ENCODE results near the gene RAVER2. TPM values are rescaled to one million over a fixed set of nuclear protein-coding genes. Genes with fewer than 3 reads are reported as not detected.
"Not testable (repeated sequence)": the region's sequence is repeated elsewhere in the genome, so short reads cannot be mapped to it uniquely, and the experiment has no call there.

The RAVER2 gene
- total RNA-seq, 1 donor from 2014 or later: 0.43 TPM

DNA sequence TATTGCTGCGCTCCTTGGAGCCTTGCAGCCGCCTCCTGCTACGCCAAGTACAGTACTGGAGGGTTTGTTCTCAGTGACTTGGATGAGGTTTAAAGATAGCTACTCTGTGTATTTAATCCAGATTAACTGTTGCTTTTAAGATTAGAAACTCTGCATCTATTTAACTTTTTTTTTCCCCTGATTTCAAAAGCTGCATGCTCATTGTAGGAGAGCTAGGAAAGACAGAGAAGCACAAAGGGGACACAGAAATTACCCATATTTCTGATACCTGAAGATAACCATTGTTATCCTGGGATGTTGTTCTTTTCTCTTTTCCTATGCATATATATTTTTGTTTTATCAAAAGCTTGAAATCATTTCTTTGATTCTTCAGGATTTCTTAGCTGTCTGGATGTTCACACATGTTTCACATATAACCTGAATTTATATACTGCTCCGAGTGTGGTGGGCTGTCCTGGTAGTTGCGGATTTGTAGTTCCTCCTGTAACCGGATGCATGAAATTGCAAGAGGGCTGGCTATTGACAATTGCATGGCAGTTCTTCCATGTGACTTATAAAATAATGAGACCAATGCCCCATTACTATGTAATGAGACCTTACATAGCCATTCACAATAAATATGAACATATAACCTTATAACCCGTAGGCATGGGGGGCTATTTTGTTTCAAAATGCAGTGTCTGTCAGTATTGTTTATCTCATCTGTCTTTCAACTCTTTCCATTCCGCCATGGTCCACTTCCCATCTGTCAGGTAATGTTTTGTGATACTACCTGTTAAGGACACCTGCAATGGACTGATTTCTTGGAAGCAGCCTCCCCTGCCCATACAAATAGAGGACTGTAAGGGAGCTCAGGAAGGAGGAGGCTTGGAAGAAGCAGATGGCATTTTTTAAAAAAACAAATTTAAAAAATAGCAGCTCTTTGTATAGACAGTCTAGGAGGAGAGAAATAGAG is 1.4 kb downstream of the RAVER2 start:
- DNase-seq (ENCODE audit: low spot score) (no peak), ATAC-seq (no peak)

DNA sequence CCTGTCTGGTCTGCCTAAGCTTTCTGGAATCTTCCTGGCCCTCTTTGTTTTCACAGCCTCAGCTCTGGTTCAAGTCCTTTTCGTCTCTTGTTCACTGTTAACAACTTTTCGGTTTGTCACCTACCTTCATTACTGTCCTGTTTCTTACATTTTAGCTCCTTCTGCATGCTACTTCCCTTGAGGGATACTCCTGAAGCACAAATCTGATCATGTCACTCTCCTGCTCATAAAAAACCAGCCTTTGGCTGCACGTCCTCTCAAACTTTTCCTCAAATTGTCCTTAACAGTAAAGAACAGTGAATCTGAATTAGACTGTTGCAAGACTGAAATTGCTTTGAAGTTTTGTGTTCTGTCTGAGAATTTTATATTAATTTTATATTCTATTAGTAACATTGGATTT is 3.3 kb downstream of the RAVER2 start:
- no peak for DNase-seq (ENCODE audit: low spot score)
- ATAC-seq: no peak

DNA sequence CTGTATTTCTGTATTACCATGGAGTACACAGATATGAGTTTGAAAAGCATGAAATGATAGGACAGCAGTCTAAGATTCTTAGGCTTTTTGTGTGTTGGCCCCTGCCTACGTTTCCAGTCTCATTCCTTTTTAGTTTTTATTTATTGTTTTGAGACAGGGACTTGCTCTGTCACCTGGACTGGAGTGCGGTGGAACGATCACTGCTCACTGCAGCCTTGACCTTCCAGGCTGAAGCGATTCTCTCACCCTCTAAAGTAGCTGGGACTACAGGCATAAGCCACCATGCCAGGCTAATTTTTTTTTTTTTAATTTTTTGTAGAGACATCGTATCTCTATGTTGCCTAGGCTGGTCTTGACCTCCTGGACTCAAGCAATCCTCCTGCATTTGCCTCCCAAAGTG is 3.8 kb downstream of the RAVER2 start:
- DNase-seq (ENCODE audit: low spot score): no peak
- ATAC-seq: no peak

DNA sequence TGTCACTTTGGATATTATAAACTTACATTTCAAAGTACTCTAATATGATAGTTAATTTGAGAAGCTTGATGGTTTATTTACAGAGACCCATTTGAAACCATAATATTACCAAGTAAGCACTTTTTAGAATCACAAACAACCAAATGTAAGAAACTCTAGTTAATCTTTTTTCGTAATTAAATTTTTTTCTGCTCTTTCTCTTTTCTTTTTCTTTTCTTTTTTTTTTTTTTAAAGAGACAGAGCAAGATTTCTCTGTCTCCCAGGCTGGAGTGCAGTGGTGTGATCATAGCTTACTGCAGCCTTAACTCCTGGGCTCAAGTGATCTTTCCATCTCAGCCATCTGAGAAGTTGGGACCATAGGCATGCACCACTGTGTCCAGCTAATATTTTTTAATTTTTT is 5.2 kb downstream of the RAVER2 start:
- ATAC-seq (no peak), DNase-seq (ENCODE audit: low spot score) (no peak)

DNA sequence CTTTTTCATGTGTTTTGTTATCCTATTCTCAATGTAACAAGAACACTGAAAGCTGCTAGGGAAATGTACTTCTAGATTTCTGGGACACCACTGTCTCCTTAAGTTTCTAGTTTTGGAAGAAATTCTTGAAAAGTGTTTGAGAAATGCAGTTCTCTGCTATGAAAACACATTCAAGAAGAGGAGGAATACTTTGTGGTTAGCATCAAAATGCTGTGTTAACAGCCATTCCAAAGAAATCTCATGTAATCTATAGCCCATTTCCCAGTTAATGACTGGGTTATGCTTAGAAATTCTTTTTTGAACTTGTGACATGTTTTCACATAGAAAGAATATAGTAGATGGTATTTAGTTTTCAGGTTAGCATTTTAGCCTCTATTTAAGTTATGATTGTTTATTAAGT is 6.0 kb downstream of the RAVER2 start:
- ATAC-seq (no peak), DNase-seq (ENCODE audit: low spot score) (no peak)

DNA sequence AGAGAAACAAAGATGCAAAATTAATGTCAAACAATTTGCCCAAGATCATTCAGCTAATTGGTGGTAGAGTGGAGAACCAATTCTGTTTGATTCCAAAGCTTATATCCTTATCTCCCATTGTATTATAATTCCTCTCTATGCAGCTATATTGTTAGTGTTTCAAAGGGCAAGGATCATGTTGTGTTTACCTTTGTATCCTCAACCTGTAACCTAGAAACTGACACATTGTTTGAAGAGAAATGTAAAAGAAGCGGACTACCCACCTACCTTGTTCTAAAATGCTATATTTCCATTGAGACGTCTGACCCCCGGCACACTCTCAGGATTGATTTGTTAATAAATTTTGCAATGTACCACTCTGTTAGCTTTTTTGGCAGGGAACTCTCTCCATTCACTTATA is 9.3 kb downstream of the RAVER2 start:
- DNase-seq (ENCODE audit: low spot score): no peak
- ATAC-seq: no peak

DNA sequence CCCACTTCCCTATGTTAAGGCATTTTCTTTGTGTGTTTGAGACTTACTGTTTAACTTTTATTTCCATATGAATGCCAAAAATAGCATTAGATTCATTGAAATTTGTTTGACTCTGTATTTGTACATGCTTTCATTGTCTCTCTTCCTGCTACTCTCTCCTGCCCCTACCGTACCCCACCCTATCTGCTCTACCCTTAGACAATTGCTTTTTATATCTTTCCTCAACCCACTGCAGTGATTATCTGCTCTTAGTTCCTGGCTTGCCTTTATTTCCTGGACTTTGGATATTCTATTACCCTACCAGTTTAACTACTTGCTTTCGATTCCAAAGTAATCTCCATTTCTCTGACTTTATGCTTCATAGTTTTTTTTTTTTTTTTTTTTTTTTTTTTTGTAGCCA is 10.5 kb downstream of the RAVER2 start:
- DNase-seq (ENCODE audit: low spot score): no peak
- ATAC-seq: peak; percentile 66

DNA sequence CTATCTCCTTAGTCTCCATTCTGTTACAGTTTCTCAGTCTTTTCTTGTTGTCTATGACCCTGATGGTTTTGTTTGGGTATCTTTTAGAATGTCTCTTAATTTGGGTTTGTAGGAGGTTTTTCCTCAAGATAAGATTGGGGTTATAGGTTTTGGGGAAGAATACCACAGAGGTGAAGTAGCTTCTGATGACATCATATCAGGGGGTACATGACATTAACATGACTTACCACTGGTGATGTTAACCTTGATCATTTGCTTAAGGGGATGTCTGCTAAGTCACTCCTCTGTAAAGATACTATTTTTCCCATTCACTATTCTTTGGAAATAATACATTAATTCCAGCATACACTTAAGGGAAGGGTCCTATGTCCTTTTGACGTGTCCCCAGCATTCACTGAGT is 11.9 kb downstream of the RAVER2 start:
- no peak for DNase-seq (ENCODE audit: low spot score)
- ATAC-seq: no peak

DNA sequence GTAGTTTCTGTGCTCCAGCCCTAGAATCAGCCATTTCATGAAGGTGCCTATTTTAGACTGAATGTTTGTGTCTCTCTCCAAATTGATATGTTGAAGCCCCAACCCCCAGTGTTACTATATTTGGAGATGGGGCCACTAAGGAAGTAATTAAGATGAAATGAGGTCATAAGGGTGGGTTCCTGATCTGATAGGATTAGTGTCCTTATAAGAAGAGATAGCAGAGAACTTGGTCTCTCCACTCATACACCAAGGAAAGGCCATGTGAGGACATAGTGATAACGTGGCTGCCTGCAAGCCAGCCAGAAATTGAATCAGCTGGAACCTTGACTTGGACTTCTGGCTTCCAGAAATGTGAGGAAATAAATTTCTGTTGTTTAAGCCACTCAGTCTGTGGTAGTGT is 12.3 kb downstream of the RAVER2 start:
- ATAC-seq (no peak), DNase-seq (ENCODE audit: low spot score) (no peak)

DNA sequence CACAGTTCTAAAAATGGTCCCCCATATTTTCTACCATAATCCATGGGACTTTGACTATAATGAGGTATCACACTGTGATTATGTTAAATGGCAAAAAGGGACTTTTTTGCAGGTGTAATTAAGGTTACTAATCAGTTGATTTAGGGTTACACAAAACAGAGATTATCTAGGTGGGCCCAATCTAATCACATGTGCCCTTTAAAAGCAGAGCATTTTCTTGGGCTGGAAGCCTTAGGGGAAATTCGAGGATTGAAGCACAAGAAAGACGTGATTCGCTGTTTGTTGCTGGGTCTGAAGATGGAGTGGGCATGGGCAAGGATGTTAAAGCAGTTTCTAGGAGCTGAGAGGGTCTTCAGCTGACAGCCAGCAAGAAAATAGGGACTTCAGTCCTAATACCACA is 13.4 kb downstream of the RAVER2 start:
- DNase-seq (ENCODE audit: low spot score): no peak
- no peak for ATAC-seq

DNA sequence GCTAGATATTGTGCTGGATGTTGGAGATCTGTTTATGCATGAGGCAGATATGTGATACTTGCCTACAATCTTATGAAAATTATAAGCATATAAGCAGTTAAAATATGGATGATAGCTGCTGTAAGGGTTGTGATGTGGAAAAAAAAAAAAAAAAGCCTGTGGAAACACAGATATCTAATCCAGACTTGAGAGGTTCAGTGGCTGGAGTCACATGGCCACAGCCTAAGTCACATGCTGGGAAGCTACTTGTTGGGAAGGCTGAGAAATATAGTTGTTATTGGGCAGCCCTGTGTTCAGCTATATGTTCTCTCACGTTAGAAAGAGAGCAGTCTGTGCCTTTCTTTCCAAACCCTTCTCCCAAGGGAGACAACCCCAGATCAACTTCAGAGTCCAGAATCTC is 15.1 kb downstream of the RAVER2 start:
- DNase-seq (ENCODE audit: low spot score) (no peak), ATAC-seq (no peak)

DNA sequence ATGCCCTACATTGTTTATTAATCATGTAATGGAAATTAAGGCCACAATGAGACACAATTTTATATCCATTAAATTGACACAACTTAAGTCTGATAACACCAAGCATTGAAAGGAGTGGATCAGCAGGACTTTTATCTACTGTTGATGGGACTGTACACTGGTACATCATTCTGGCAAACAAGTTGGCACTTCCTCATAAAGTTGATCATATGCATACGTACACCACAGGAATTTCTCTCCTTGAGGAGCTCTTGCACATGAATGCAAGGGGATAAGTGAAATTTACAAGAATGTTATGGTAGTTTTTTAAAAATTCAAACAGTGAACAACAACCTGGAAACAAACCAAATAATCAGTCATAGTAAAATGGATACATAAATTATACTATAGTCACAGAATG is 20.1 kb downstream of the RAVER2 start:
- no peak for DNase-seq (ENCODE audit: low spot score)
- ATAC-seq: no peak

DNA sequence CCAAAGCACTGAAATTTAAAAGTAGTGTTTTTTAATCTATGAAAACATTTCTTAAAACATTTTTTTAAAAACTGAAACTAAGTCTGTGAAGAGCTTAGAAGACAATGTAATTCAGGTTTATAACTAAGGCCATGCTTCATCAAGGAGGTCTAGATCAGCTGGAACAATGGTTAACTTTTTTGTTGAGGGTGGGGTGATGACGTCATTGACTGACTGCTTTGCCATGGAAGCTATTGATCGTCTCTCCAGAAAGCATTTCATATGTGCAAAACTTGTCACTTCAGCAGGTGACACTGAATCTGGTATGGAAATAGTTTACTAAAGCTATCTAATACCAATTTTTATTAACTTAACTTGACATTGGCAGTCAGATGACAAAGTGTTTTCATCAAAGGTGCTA is 21.0 kb downstream of the RAVER2 start:
- ATAC-seq (no peak), DNase-seq (ENCODE audit: low spot score) (no peak)

DNA sequence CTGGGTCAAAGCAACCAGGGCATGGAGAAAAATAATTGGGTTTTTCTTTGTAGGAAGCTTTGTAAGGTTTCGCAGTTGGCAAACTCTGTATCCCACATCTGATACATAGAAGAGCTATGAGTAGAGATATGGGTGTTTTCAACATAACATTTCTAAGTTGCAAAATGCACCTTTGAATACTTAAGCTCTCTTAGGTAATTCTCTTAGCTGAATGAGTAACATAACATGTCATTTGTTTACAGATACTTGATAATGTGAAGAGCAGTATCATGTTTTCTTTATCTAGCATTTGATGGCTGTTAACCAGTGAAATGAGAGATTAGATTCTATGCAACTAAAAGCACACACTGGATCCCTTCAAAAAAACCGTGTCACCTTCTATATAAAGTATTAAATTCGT is 21.6 kb downstream of the RAVER2 start:
- DNase-seq (ENCODE audit: low spot score): no peak
- ATAC-seq: no peak

DNA sequence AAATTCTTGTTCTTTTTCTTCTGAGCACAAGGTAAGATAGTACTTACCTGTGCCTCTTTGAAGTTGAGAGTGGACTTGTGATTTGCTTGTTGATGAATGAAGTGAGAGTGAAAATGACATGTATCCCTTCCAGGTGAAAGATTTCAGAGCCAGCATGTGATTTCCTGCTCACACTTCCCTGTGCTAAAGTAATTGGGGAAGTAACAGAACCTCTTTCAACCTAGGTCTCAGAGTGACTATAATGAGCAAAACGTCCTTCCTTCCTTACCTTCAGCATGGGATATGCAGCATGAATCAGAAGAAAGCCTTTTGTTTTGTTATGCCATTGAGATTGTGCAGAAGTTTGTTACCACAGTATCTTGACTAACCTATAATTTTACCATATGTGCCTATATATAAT is 24.6 kb downstream of the RAVER2 start:
- DNase-seq (ENCODE audit: low spot score) (no peak), ATAC-seq (no peak)

DNA sequence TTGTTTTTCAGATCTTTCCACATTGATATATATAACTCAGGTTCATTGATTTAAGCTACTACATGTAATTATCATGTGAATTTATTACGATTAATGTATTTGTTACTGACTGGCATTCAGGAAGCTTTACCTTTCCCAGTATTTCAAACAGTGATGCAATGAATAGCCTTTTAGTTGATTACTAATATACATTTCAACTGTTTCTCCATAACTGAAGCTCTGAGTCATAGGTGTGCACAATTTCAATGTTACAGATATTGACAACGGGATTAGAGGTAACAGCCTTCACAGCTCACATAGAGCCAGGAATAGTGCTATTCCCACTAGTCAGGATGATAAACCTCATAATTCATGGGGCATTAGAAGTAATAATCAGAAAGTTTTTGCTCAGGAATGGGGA is 25.1 kb downstream of the RAVER2 start:
- ATAC-seq: no peak
- no peak for DNase-seq (ENCODE audit: low spot score)

DNA sequence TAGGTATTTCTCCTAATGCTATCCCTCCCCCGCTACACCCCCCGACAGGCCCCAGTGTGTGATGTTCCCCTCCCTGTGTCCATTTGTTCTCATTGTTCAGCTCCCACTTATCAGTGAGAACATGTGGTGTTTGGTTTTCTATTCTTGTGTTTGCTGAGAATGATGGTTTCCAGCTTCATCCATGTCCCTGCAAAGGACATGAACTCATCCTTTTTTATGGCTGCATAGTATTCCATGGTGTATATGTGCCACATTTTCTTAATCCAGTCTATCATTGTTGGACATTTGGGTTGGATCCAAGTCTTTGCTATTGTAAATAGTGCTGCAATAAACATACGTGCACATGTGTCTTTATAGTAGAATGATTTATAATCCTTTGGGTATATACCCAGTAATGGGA is 28.4 kb downstream of the RAVER2 start:
- DNase-seq (ENCODE audit: low spot score); ATAC-seq: not testable (repeated sequence)

DNA sequence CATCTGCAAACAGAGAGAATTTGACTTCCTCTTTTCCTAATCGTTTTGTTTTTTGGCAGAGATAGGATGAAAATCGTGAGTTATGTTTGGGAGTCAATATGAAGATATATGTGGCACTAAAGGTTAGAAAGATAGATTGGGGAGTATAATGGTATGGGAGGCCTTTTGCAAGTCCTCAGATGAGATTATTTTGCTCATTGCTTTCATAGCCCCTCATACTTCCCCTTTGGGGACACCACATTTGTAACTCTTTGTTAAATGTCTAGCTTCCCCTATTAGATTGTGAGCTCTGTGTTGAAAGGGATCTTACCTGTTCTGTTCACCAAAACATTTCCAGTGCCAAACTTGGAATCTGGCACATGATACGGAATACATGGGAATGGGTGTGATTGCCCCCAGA is 30.2 kb downstream of the RAVER2 start:
- no peak for DNase-seq (ENCODE audit: low spot score)
- ATAC-seq: no peak

DNA sequence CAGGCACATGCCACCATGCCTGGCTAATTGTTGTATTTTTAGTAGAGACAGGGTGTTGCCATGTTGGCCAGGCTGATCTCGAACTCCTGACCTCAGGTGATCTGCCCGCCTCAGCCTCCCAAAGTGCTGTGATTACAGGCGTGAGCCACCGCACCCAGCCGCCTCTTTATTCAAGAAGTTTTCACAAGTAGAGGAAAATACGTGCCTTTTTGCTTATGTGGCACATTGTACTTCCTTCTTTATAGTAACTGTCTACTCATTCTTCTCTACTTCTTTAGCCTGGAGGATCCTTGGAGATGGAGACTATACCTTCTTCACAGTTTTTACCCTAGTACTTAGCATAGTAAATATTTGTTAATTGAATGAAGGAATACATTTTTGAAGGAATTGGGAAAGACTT is 37.2 kb downstream of the RAVER2 start:
- ATAC-seq; DNase-seq (ENCODE audit: low spot score): not testable (repeated sequence)

DNA sequence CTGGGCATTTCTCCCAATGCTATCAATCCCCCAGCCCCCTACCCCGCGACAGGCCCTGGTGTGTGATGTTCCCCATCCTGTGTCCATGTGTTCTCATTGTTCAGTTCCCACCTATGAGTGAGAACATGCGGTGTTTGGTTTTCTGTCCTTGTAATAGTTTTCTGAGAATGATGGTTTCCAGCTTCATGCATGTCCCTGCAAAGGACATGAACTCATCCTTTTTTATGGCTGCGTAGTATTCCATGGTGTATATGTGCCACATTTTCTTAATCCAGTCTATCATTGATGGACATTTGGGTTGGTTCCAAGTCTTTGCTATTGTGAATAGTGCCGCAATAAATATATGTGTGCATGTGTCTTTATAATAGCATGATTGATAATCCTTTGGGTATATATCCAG is 38.0 kb downstream of the RAVER2 start:
- not testable (repeated sequence) for ATAC-seq; DNase-seq (ENCODE audit: low spot score)

DNA sequence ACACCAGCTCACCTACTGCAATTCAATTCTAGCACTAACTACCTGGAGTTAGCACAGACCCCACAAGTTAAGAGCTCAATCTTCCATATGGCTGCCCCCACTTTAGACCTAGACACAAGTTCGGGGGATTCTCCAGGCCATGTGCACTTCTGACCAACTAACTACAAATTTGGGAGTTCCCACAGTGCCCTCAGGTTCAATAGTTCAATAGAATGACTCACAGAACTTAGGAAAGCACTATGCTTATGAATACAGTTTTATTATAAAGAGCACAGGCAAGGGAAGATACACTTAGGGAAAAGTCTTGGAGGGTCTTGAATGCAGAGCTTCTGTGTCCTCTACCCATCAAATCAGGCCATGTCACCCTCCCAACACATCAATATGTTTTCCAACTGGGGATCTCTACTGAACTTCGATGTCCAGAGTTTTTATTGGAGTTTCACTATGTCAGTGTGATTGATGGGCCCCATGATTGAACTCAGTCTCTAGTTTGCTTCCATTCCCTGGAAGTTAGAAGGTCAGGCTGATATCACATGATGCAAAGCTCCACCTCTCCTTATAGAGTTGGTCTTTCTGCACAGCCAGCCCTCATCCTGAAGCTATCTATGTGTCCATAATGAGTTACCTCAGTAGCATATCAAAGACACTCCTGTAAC is 46.1 kb downstream of the RAVER2 start:
- no peak for ATAC-seq
- no peak for DNase-seq (ENCODE audit: low spot score)

DNA sequence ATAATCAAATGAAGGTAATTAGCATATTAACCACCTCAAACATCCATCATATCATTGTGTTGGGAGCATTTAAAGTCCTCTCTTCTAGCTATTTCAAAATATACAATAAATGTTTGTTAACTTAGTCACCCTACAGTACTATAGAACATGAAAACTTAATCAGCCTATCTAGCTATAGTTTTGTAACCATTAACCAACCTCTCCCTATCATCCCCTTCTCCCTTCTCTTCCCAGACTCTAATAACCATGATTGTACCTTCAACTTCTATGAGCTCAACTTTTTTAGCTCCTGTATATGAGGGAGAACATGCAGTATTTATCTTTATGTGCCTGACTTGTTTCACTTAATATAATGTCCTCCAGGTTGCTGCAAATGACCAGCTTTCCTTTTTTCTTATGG is 54.0 kb downstream of the RAVER2 start:
- no peak for DNase-seq (ENCODE audit: low spot score)
- no peak for ATAC-seq

Measured in left lobe of liver (tissue), 2 donors.